Measurements from ENCODE around the gene SP110. TPM values are rescaled to one million over a fixed set of nuclear protein-coding genes. Genes with fewer than 3 reads are reported as not detected.

Gene SP110
- total and polyA plus RNA-seq, 2 of the 4 experiments (the other 2 are of a cell fraction), result 9.3 to 10.2 TPM

DNA sequence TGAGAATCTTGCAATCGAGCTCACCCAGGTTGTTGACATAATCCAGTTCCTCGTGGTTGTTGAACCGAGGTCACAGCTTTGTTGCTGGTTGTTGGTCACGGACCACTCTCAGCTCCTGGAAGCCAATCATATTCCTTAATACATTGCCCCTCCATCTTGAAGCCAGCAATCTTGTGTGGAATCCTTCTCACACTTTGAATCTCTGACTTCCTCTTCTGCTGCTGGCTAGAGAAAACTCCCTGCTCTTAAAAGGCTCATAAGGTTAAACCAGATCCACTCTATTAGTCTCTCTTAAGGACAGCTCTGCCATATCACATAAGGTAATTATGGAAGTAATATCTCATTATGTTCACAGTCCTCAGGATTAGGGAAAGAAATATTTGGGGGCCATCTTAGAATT is 46.9 kb upstream of the SP110 start:
- Histone ChIP-seq H3K9me3 (ENCODE audit: control insufficient read depth, insufficient read depth, low read length) (no peaks in the 10 kb centered on the region), H3K4me1 (ENCODE audit: control insufficient read depth, insufficient read depth, low read length) (no peaks in the 10 kb centered on the region), H4K20me1 (ENCODE audit: insufficient read depth, low read length) (no peaks in the 10 kb centered on the region), H3K4me3 (ENCODE audit: insufficient read depth, low read depth, low read length) (no peak overlapping the region), H3K79me1 (ENCODE audit: low read depth in 1 of 2, low read length in 2 of 2) (no peaks in the 10 kb centered on the region), H3K23ac (ENCODE audit: low read depth, low read length) (no peak overlapping the region), H3K27ac (ENCODE audit: insufficient read depth, low read length) (no peak overlapping the region), H2BK120ac (ENCODE audit: low read depth, low read length) (no peak overlapping the region), H3K9ac (ENCODE audit: low read depth, low read length) (no peak overlapping the region), H2AK5ac (ENCODE audit: low read depth, low read length) (no peak overlapping the region), H3K9me1 (ENCODE audit: insufficient read depth, low read length) (no peaks in the 10 kb centered on the region), H3K4ac (ENCODE audit: low read depth, low read length) (no peak overlapping the region), H3K56ac (ENCODE audit: extremely low read depth, insufficient read depth, low read length) (no peak overlapping the region), H3K36me3 (ENCODE audit: control insufficient read depth, insufficient read depth, low read length) (no peaks in the 10 kb centered on the region), H2BK15ac (ENCODE audit: low read depth, low read length) (no peak overlapping the region), H4K91ac (ENCODE audit: insufficient read depth, low read depth, low read length) (no peak overlapping the region), H4K8ac (ENCODE audit: low read depth in 2 of 2, low read length in 2 of 2) (no peak overlapping the region), H4K5ac (ENCODE audit: low read depth, low read length) (no peak overlapping the region), H2AFZ (replicated peaks; ENCODE audit: low read length, poor library complexity) (no peak overlapping the region), H3K18ac (ENCODE audit: low read depth, low read length) (no peak overlapping the region), H2BK20ac (ENCODE audit: low read depth, low read length) (no peak overlapping the region), H2BK5ac (ENCODE audit: low read depth, low read length, poor library complexity, severe bottlenecking) (no peak overlapping the region), H2AK9ac (replicated peaks; ENCODE audit: low read depth, low read length, poor library complexity) (no peak overlapping the region), H3K4me2 (ENCODE audit: low read depth, low read length) (no peak overlapping the region), H3K14ac (replicated peaks; ENCODE audit: low read depth, low read length) (no peak overlapping the region), H3K27me3 (ENCODE audit: control insufficient read depth, insufficient read depth, low read length) (no peaks in the 10 kb centered on the region)
- dilution Hi-C loops (cut with HindIII; ENCODE audit: low sequenced_read_pairs, unreplicated experiment), result no loop called here
- POLR2A ChIA-PET (ENCODE audit: unreplicated experiment), result no interaction called here
- intact Hi-C loops (cut with micrococcal nuclease), result no loop called here
- BruUV-seq (replicated peaks), result no TSS peak
- no peak for TF ChIP-seq BHLHE40 (IDR thresholded peaks at IDR 0.05; ENCODE audit: low read depth, low read length)
- no peak for TF ChIP-seq MAFK (IDR thresholded peaks at IDR 0.05; ENCODE audit: low read depth, low read length)
- TF ChIP-seq CEBPB (IDR thresholded peaks at IDR 0.05; ENCODE audit: low read depth, low read length), result no peak
- no peak for TF ChIP-seq RAD21 (IDR thresholded peaks at IDR 0.05; ENCODE audit: low read length)
- TF ChIP-seq POLR2A (IDR thresholded peaks at IDR 0.05; ENCODE audit: low read depth, low read length), result no peak
- TF ChIP-seq FOS (IDR thresholded peaks at IDR 0.05; ENCODE audit: low read depth, low read length), result no peak
- no peak for TF ChIP-seq SMC3 (IDR thresholded peaks at IDR 0.05; ENCODE audit: low read depth, low read length)
- TF ChIP-seq, protein P1, sequence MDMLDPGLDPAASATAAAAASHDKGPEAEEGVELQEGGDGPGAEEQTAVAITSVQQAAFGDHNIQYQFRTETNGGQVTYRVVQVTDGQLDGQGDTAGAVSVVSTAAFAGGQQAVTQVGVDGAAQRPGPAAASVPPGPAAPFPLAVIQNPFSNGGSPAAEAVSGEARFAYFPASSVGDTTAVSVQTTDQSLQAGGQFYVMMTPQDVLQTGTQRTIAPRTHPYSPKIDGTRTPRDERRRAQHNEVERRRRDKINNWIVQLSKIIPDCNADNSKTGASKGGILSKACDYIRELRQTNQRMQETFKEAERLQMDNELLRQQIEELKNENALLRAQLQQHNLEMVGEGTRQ (IDR thresholded peaks at IDR 0.05; ENCODE audit: low read depth, low read length), result no peak
- TF ChIP-seq CHD1 (IDR thresholded peaks at IDR 0.05; ENCODE audit: low read depth, low read length), result no peak
- no peak for TF ChIP-seq RFX5 (IDR thresholded peaks at IDR 0.05; ENCODE audit: low read depth, low read length)
- TF ChIP-seq, protein P2, sequence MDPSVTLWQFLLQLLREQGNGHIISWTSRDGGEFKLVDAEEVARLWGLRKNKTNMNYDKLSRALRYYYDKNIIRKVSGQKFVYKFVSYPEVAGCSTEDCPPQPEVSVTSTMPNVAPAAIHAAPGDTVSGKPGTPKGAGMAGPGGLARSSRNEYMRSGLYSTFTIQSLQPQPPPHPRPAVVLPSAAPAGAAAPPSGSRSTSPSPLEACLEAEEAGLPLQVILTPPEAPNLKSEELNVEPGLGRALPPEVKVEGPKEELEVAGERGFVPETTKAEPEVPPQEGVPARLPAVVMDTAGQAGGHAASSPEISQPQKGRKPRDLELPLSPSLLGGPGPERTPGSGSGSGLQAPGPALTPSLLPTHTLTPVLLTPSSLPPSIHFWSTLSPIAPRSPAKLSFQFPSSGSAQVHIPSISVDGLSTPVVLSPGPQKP (IDR thresholded peaks at IDR 0.05; ENCODE audit: borderline replicate concordance, low read depth, low read length), result no peak
- TF ChIP-seq MXI1 (IDR thresholded peaks at IDR 0.05; ENCODE audit: borderline replicate concordance, low read depth, low read length), result no peak
- TF ChIP-seq, protein P3, sequence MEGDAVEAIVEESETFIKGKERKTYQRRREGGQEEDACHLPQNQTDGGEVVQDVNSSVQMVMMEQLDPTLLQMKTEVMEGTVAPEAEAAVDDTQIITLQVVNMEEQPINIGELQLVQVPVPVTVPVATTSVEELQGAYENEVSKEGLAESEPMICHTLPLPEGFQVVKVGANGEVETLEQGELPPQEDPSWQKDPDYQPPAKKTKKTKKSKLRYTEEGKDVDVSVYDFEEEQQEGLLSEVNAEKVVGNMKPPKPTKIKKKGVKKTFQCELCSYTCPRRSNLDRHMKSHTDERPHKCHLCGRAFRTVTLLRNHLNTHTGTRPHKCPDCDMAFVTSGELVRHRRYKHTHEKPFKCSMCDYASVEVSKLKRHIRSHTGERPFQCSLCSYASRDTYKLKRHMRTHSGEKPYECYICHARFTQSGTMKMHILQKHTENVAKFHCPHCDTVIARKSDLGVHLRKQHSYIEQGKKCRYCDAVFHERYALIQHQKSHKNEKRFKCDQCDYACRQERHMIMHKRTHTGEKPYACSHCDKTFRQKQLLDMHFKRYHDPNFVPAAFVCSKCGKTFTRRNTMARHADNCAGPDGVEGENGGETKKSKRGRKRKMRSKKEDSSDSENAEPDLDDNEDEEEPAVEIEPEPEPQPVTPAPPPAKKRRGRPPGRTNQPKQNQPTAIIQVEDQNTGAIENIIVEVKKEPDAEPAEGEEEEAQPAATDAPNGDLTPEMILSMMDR (conservative IDR thresholded peaks at IDR 0.05; ENCODE audit: low read depth, low read length), result no peak
- TF ChIP-seq RCOR1 (IDR thresholded peaks at IDR 0.05; ENCODE audit: insufficient replicate concordance, low read length), result no peak
- CTCF ChIA-PET, result interaction anchor here (0.7 kb wide), 1 partner anchor 56 kb away, joined by 3 read pairs; no protein-coding TSS in a partner anchor
- peak; percentile 1 for DNase-seq
- 45% methylated on average over 3 of the region's 4 CpGs; no CpG with 5 or more reads in 1 of the 2 experiments for WGBS, 2 experiments (ENCODE audit: extremely low coverage in 2 of 2, insufficient read length in 1 of 2)
- in situ Hi-C loops (cut with MboI; ENCODE audit: low sequenced_read_pairs), result no loop called here
- ATAC-seq (ENCODE audit: low read depth), result no peak
